ENCODE results near the gene WDR43. TPM values are rescaled to one million over a fixed set of nuclear protein-coding genes. Genes with fewer than 3 reads are reported as not detected.

The WDR43 gene
- total RNA-seq, 6 experiments from 2014 or later, result 17.9 to 23.8 (median 22.5) TPM

GRCh38 chr2:28962505-28962904 is 68.0 kb downstream of the WDR43 start:
- Histone ChIP-seq H3K27me3 (no peaks in the 10 kb centered on the region), H3K9me3 (no peaks in the 10 kb centered on the region), H3K36me3 (no peaks in the 10 kb centered on the region), H3K4me3 (no peak overlapping the region), H3K27ac (no peak overlapping the region), H3K4me1 (no peaks in the 10 kb centered on the region)
- 100% methylated on average over 1 of the region's 1 CpG for WGBS (ENCODE audit: insufficient coverage, low coverage, low lambda C conversion rate, missing lambda C conversion rate)
- TF ChIP-seq CTCF (IDR thresholded peaks at IDR 0.05) (no peak), POLR2A (IDR thresholded peaks at IDR 0.05) (no peak)
- intact Hi-C loops (cut with DNase I), result loop anchor here in 1 of 2 donors (10.0 kb wide), 1 partner anchor 242 kb away; no protein-coding TSS in a partner anchor
- no peak for DNase-seq
- no peak for ATAC-seq

- ATAC-seq (no peak), DNase-seq (no peak)
- no peaks in the 10 kb centered on the region for H3K4me1 ChIP-seq
These were observed 76.1 kb downstream of the WDR43 start for GRCh38 chr2:28970464-28971160.

GRCh38 chr2:28972778-28973335 is 78.4 kb downstream of the WDR43 start:
- no peak for TF ChIP-seq POLR2A (IDR thresholded peaks at IDR 0.05)
- TF ChIP-seq CTCF (IDR thresholded peaks at IDR 0.05), result no peak
- 66% methylated on average over 6 of the region's 6 CpGs for WGBS (ENCODE audit: insufficient coverage, low coverage, low lambda C conversion rate, missing lambda C conversion rate)
- Histone ChIP-seq H3K27ac (no peak overlapping the region), H3K4me1 (no peaks in the 10 kb centered on the region), H3K36me3 (no peaks in the 10 kb centered on the region), H3K9me3 (no peaks in the 10 kb centered on the region), H3K4me3 (no peak overlapping the region), H3K27me3 (no peaks in the 10 kb centered on the region)
- intact Hi-C loops (cut with DNase I), result loop anchor here in 1 of 2 donors (10.0 kb wide), 1 partner anchor 222 kb away; no protein-coding TSS in a partner anchor
- DNase-seq (no peak), ATAC-seq (no peak)

More at GRCh38 chr2:28970464-28971160, 76.1 kb downstream of the WDR43 start:
- intact Hi-C loops (cut with DNase I), result loop anchor here in 1 of 2 donors (10.0 kb wide), 1 partner anchor 224 kb away; no protein-coding TSS in a partner anchor
- no peaks in the 10 kb centered on the region for H3K27me3 ChIP-seq
- no peaks in the 10 kb centered on the region for H3K9me3 ChIP-seq
- H3K27ac ChIP-seq, result no peak overlapping the region
- 88% methylated on average over 4 of the region's 6 CpGs for WGBS (ENCODE audit: insufficient coverage, low coverage, low lambda C conversion rate, missing lambda C conversion rate)
- H3K4me3 ChIP-seq, result no peak overlapping the region
- H3K36me3 ChIP-seq, result no peaks in the 10 kb centered on the region
- TF ChIP-seq POLR2A (IDR thresholded peaks at IDR 0.05) (no peak), CTCF (IDR thresholded peaks at IDR 0.05) (no peak)

- no peak for ATAC-seq
- no peaks in the 10 kb centered on the region for H3K4me1 ChIP-seq
- no peaks in the 10 kb centered on the region for H3K9me3 ChIP-seq
- no peak for DNase-seq
- 85% methylated on average over 4 of the region's 4 CpGs for WGBS (ENCODE audit: insufficient coverage, low coverage, low lambda C conversion rate, missing lambda C conversion rate)
- H3K27me3 ChIP-seq, result no peaks in the 10 kb centered on the region
- no peak overlapping the region for H3K4me3 ChIP-seq
- no peaks in the 10 kb centered on the region for H3K36me3 ChIP-seq
- H3K27ac ChIP-seq, result no peak overlapping the region
- intact Hi-C loops (cut with DNase I), result loop anchor here in 1 of 2 donors (10.0 kb wide), 1 partner anchor 221 kb away; no protein-coding TSS in a partner anchor
- no peak for TF ChIP-seq POLR2A (IDR thresholded peaks at IDR 0.05)
- TF ChIP-seq CTCF (IDR thresholded peaks at IDR 0.05), result no peak
These were observed 79.8 kb downstream of the WDR43 start for GRCh38 chr2:28974252-28974651.

Measured in right lobe of liver (tissue), 6 donors.